Retinal pigment epithelial cell (primary cell): Measurements from ENCODE around the gene WSCD2.

ENCODE experiments used
- DNase-seq: peaks from one replicate; pipeline ENCODE4 v3.0.0-alpha.2; 2010; ENCODE audit warnings: low read depth
- H3K4me3 ChIP-seq: 2 replicates; pipeline ENCODE4 v1.5.1; 2011; ENCODE audit warnings: mild to moderate bottlenecking, low read length, control low read depth, moderate library complexity
- CTCF ChIP-seq: conservative IDR thresholded peaks from 2 replicates; pipeline ENCODE4 v1.5.1; 2011; ENCODE audit warnings: low read depth, low read length, control low read depth, inconsistent platforms

WSCD2 gene

DNA sequence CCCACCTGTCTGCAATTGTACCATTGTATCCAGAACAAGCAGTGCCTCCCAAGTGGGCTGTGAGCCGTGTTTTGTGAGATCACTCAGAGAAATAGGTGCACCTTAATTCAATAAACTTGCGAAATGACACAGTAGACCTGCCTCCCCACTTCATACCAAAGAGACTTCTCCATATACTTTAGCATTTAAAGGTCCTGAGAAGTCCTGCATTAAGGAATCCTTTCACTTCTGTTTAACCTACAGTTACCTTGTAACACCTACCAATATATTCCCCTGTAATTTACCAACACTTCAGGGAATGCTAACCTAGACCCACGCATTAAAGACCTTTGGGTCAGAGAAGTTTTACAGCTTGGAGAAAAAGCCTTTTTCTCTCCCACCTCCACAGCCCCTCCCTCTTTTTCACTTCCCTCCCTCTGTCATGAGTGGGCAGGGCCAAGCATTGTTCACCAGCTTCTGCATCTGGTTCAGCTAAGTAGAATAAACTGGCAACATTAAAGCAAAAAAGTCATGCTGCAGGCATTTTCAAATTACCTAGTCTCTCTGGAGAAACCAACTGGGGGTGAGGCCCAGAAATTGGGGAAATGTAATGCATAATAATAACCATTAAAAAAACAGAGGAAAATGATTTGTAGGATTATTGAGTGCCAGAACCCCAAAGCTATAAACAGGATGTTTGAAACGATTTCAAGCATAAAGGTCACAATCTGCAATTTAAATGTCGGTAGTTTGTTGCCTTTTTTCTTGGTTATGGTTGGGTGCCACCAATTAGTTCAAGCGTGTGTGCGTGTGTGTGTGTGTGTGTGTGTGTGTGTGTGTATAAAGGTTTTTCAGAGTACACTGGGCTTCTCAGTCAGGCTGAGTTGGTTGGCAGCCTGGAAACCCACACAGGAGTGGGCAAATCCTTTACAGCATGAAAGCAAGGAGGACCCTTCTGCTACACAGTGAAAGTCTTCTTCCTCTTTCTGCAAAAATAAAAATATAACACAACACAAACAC is 13.7 kb upstream of the WSCD2 start:
- no peak for TF ChIP-seq CTCF
- H3K4me3 ChIP-seq = no peak overlapping the region
- DNase-seq = no peak

GRCh38 chr12:108116254-108116653 is 12.8 kb upstream of the WSCD2 start:
- DNase-seq = no peak
- H3K4me3 ChIP-seq = no peak overlapping the region
- no peak for TF ChIP-seq CTCF

DNA sequence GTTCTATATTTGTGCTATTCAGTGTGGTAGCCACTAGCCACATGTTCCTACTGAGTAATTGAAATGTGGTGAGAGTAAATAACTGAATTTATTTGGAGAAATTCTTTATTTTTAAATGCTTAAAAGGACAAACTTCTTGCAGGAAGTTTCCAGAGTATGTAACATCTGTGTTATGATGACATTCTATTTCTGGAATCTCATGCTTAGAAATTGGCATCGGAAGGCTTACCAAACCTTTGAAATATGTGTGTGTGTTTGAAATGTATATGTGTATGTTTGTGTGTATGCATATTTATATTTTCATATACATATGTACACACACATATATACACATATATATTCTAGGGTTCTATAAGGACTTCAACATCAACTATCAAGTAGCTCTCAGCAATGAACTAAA is 12.4 kb upstream of the WSCD2 start:
- no peak for TF ChIP-seq CTCF
- no peak overlapping the region for H3K4me3 ChIP-seq
- DNase-seq = no peak

DNA sequence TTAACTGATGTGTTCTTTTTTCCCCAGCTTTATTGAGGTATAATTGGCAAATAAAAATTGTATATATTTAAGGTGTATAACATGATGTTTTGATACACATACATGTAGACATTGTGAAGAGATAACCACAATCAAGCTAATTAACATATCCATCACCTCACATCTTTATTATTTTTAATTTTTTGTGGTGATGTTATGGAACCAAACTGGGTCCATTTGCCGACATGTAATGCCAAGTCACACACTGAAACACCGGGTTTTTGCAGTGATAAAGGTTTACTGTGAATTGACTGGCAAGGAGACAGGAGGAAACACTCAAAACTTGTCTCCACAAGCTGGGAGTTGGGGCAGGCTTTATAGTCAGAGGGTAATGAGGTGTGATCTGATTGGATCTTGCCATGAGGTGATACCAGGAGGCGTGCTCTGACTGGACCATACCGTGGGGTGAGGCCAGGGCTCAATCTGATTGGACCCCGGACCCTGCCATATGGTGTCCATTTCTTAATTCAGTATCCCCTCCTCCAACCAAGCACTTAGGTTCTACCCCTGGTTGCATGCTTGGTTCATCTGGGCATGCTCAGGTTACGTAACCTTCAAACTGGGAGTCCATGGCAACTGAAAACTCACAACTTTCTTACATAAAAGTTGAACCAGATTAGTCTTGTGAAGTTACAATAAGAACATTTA is 11.8 kb upstream of the WSCD2 start:
- no peak for DNase-seq
- no peak for TF ChIP-seq CTCF
- H3K4me3 ChIP-seq = no peak overlapping the region

GRCh38 chr12:108117902-108118301 is 11.2 kb upstream of the WSCD2 start:
- no peak overlapping the region for H3K4me3 ChIP-seq
- DNase-seq = no peak
- TF ChIP-seq CTCF = no peak

GRCh38 chr12:108119126-108119973 is 9.7 kb upstream of the WSCD2 start:
- no peak for TF ChIP-seq CTCF
- DNase-seq = no peak
- no peak overlapping the region for H3K4me3 ChIP-seq
